Central memory CD8-positive, alpha-beta T cell (primary cell): ENCODE data around the gene P2RY8.
"Not testable (repeated sequence)": the region's sequence is repeated elsewhere in the genome, so short reads cannot be mapped to it uniquely, and the experiment has no call there.

Source experiments
- ATAC-seq: fragments of 150-1000 bp; cut with Tn5 transposase; replicated peaks from 2 replicates; pipeline ENCODE4 v1.10.0; 2022; ENCODE audit warnings: mild to moderate bottlenecking, moderate FRiP score, moderate number of reproducible peaks; ENCODE audit not compliant: poor library complexity, severe bottlenecking; ENCODE audit errors: extremely low read depth
- DNase-seq, 2 donors: peaks; one replicate each; pipeline ENCODE4 v3.0.0; 2021; ENCODE audit warnings: low spot score in 2 of 2
- H3K27ac Mint-ChIP-seq: one replicate; pipeline ENCODE4 v1.8.0; 2022; ENCODE audit warnings: low read depth, mild to moderate bottlenecking, moderate library complexity, mixed read lengths
- H3K27me3 Mint-ChIP-seq: one replicate; pipeline ENCODE4 v1.8.0; 2022; ENCODE audit warnings: mixed read lengths
- H3K36me3 Mint-ChIP-seq: one replicate; pipeline ENCODE4 v1.8.0; 2022; ENCODE audit warnings: mild to moderate bottlenecking, moderate library complexity, mixed read lengths; ENCODE audit not compliant: insufficient read depth
- H3K4me1 Mint-ChIP-seq: one replicate; pipeline ENCODE4 v1.8.0; 2022; ENCODE audit warnings: mixed read lengths
- H3K4me3 Mint-ChIP-seq: one replicate; pipeline ENCODE4 v1.8.0; 2022; ENCODE audit warnings: mild to moderate bottlenecking, moderate library complexity, mixed read lengths
- H3K9me3 Mint-ChIP-seq: one replicate; pipeline ENCODE4 v1.8.0; 2022; ENCODE audit warnings: mixed read lengths

P2RY8 gene

GRCh38 chrX:1537031-1537715 is at the start of gene P2RY8:
Gene P2RY8 (minus strand): TSS chrX:1537185. CDS start chrX:1466558, 70,627 bp downstream.
- ATAC-seq: peak; percentile 84
- Mint-ChIP-seq H3K27ac (peak within 1 kb of the TSS; percentile 98), H3K27me3 (no peaks in the 10 kb centered on the region), H3K4me1 (peaks cover 25% of the 10 kb centered on the region), H3K36me3 (peaks cover 46% of the 10 kb centered on the region), H3K4me3 (peak within 1 kb of the TSS; percentile 98), H3K9me3 (no peaks in the 10 kb centered on the region)
- DNase-seq: peak; percentile 60 to 84

- Mint-ChIP-seq H3K4me3 (no peak overlapping the region), H3K27ac (no peak overlapping the region), H3K4me1 (peaks cover 26% of the 10 kb centered on the region), H3K9me3 (no peaks in the 10 kb centered on the region), H3K27me3 (no peaks in the 10 kb centered on the region), H3K36me3 (peaks cover 4% of the 10 kb centered on the region)
- DNase-seq: peak in 1 of 2 donors; percentile 5
- no peak for ATAC-seq
Measured at GRCh38 chrX:1584237-1585011, 47.4 kb upstream of the P2RY8 start.

- no peaks in the 10 kb centered on the region for H3K27me3 Mint-ChIP-seq
- H3K27ac Mint-ChIP-seq: peak overlapping the region; percentile 92
- ATAC-seq (peak; percentile 71), DNase-seq (peak in 1 of 2 donors; percentile 26)
- no peaks in the 10 kb centered on the region for H3K9me3 Mint-ChIP-seq
- H3K36me3 Mint-ChIP-seq: peaks cover 1% of the 10 kb centered on the region
- H3K4me3 Mint-ChIP-seq: peak overlapping the region; percentile 22
- H3K4me1 Mint-ChIP-seq: peaks cover 26% of the 10 kb centered on the region
Measured at GRCh38 chrX:1582686-1583437, 45.9 kb upstream of the P2RY8 start.

GRCh38 chrX:1581132-1581531 is 44.1 kb upstream of the P2RY8 start:
- H3K9me3 Mint-ChIP-seq: no peaks in the 10 kb centered on the region
- H3K27me3 Mint-ChIP-seq: no peaks in the 10 kb centered on the region
- no peaks in the 10 kb centered on the region for H3K36me3 Mint-ChIP-seq
- DNase-seq (peak; percentile 76 to 80), ATAC-seq (peak; percentile 73)
- H3K4me3 Mint-ChIP-seq: no peak overlapping the region
- peak overlapping the region; percentile 78 for H3K27ac Mint-ChIP-seq
- H3K4me1 Mint-ChIP-seq: peaks cover 20% of the 10 kb centered on the region

- no peaks in the 10 kb centered on the region for H3K36me3 Mint-ChIP-seq
- H3K4me1 Mint-ChIP-seq: peaks cover 18% of the 10 kb centered on the region
- no peak overlapping the region for H3K4me3 Mint-ChIP-seq
- H3K27me3 Mint-ChIP-seq: no peaks in the 10 kb centered on the region
- DNase-seq (peak in 1 of 2 donors; percentile 6), ATAC-seq (no peak)
- no peaks in the 10 kb centered on the region for H3K9me3 Mint-ChIP-seq
- no peak overlapping the region for H3K27ac Mint-ChIP-seq
Measured at GRCh38 chrX:1578511-1579173, 41.7 kb upstream of the P2RY8 start.

GRCh38 chrX:1577845-1578244 is 40.9 kb upstream of the P2RY8 start:
- Mint-ChIP-seq H3K9me3 (no peaks in the 10 kb centered on the region), H3K27ac (no peak overlapping the region), H3K4me3 (no peak overlapping the region), H3K4me1 (peaks cover 10% of the 10 kb centered on the region), H3K36me3 (no peaks in the 10 kb centered on the region), H3K27me3 (no peaks in the 10 kb centered on the region)
- DNase-seq (no peak), ATAC-seq (no peak)

- DNase-seq (peak in 1 of 2 donors; percentile 8), ATAC-seq (peak; percentile 59)
- Mint-ChIP-seq H3K9me3 (no peaks in the 10 kb centered on the region), H3K27me3 (no peaks in the 10 kb centered on the region), H3K4me1 (peaks cover 6% of the 10 kb centered on the region), H3K4me3 (no peak overlapping the region), H3K36me3 (no peaks in the 10 kb centered on the region), H3K27ac (no peak overlapping the region)
Measured at GRCh38 chrX:1576201-1576992, 39.4 kb upstream of the P2RY8 start.

- not testable (repeated sequence) for H3K27me3 Mint-ChIP-seq, DNase-seq, H3K27ac Mint-ChIP-seq, H3K9me3 Mint-ChIP-seq, H3K36me3 Mint-ChIP-seq, H3K4me3 Mint-ChIP-seq, ATAC-seq
- peaks cover 19% of the 10 kb centered on the region for H3K4me1 Mint-ChIP-seq
Measured at GRCh38 chrX:1574181-1574580, 37.2 kb upstream of the P2RY8 start.

GRCh38 chrX:1564750-1565683 is 28.0 kb upstream of the P2RY8 start:
- ATAC-seq (no peak), DNase-seq (peak in 1 of 2 donors; percentile 9)
- Mint-ChIP-seq H3K9me3 (peaks cover 6% of the 10 kb centered on the region), H3K4me3 (no peak overlapping the region), H3K4me1 (peaks cover 39% of the 10 kb centered on the region), H3K36me3 (peaks cover 10% of the 10 kb centered on the region), H3K27ac (no peak overlapping the region), H3K27me3 (no peaks in the 10 kb centered on the region)

- peak overlapping the region; percentile 8 for H3K4me3 Mint-ChIP-seq
- not testable (repeated sequence) for ATAC-seq, H3K9me3 Mint-ChIP-seq, H3K36me3 Mint-ChIP-seq, H3K27ac Mint-ChIP-seq, DNase-seq, H3K27me3 Mint-ChIP-seq
- peaks cover 29% of the 10 kb centered on the region for H3K4me1 Mint-ChIP-seq
Measured at GRCh38 chrX:1564077-1564476, 27.1 kb upstream of the P2RY8 start.

- no peak for ATAC-seq
- peaks cover 2% of the 10 kb centered on the region for H3K36me3 Mint-ChIP-seq
- DNase-seq: no peak
- H3K4me1 Mint-ChIP-seq: peaks cover 38% of the 10 kb centered on the region
- H3K27ac Mint-ChIP-seq: peak overlapping the region; percentile 77
- peak overlapping the region; percentile 8 for H3K4me3 Mint-ChIP-seq
- no peaks in the 10 kb centered on the region for H3K27me3 Mint-ChIP-seq
- peaks cover 6% of the 10 kb centered on the region for H3K9me3 Mint-ChIP-seq
Measured at GRCh38 chrX:1561164-1561563, 24.2 kb upstream of the P2RY8 start.
